Subcutaneous abdominal adipose tissue (tissue), 5 donors: Measurements from ENCODE around the gene ARHGEF6.

ENCODE experiments used
- H3K27ac ChIP-seq: one replicate; pipeline ENCODE4 v1.7.0; 2013; ENCODE audit warnings: low read depth, mild to moderate bottlenecking, inconsistent platforms, low read length, moderate library complexity
- H3K27me3 ChIP-seq, 5 donors: one replicate each; pipeline ENCODE4 v1.7.0; 2013; ENCODE audit warnings: low read length in 5 of 5, inconsistent platforms in 1 of 5; ENCODE audit not compliant: control insufficient read depth in 5 of 5, insufficient read depth in 4 of 5
- H3K36me3 ChIP-seq, 5 donors: one replicate each; pipeline ENCODE4 v1.7.0; 2013; ENCODE audit warnings: low read length in 5 of 5; ENCODE audit not compliant: control insufficient read depth in 5 of 5, insufficient read depth in 5 of 5
- H3K4me1 ChIP-seq, 5 donors: one replicate each; pipeline ENCODE4 v1.7.0; 2013; ENCODE audit warnings: low read length in 5 of 5, mild to moderate bottlenecking in 3 of 5, moderate library complexity in 1 of 5; ENCODE audit not compliant: control insufficient read depth in 5 of 5, insufficient read depth in 5 of 5
- H3K4me3 ChIP-seq, 5 donors: one replicate each; pipeline ENCODE4 v1.7.0; 2013; ENCODE audit warnings: low read length in 5 of 5, low read depth in 1 of 5
- H3K9ac ChIP-seq, 5 donors: one replicate each; pipeline ENCODE4 v1.7.0; 2013; ENCODE audit warnings: low read length in 5 of 5, mild to moderate bottlenecking in 4 of 5, moderate library complexity in 3 of 5
- H3K9me3 ChIP-seq, 5 donors: one replicate each; pipeline ENCODE4 v1.7.0; 2013; ENCODE audit warnings: low read length in 5 of 5; ENCODE audit not compliant: control insufficient read depth in 5 of 5
- donor health status: healthy.
- donor health status: healthy.
- donor health status: healthy.
- donor health status: healthy.
- donor health status: healthy.

ARHGEF6 gene

GRCh38 chrX:136767104-136767941 lies 13.4 kb downstream of the ARHGEF6 start:
- peaks cover 0 to 2% (median 0%) of the 10 kb centered on the region in 5 donors for H3K9me3 ChIP-seq
- peaks cover 3 to 33% (median 21%) of the 10 kb centered on the region in 5 donors for H3K4me1 ChIP-seq
- H3K9ac ChIP-seq, result peak overlapping the region in 4 of 5 donors; percentile 59 to 73 (median 68)
- H3K36me3 ChIP-seq, result peaks cover 0 to 2% (median 0%) of the 10 kb centered on the region in 5 donors
- H3K27me3 ChIP-seq, result peaks cover 0 to 5% (median 0%) of the 10 kb centered on the region in 5 donors
- peak overlapping the region; percentile 83 for H3K27ac ChIP-seq
- peak overlapping the region in 4 of 5 donors; percentile 63 to 70 (median 68) for H3K4me3 ChIP-seq

GRCh38 chrX:136766785-136767103 lies 14.0 kb downstream of the ARHGEF6 start:
- Histone ChIP-seq H3K4me3 (peak overlapping the region; percentile 63 to 71 (median 70)), H3K9ac (peak overlapping the region in 4 of 5 donors; percentile 40 to 73 (median 68)), H3K9me3 (peaks cover 0 to 2% (median 0%) of the 10 kb centered on the region in 5 donors), H3K36me3 (peaks cover 0 to 2% (median 0%) of the 10 kb centered on the region in 5 donors), H3K27me3 (peaks cover 0 to 5% (median 0%) of the 10 kb centered on the region in 5 donors), H3K27ac (peak overlapping the region; percentile 83), H3K4me1 (peaks cover 3 to 33% (median 21%) of the 10 kb centered on the region in 5 donors)

- H3K4me3 ChIP-seq, result peak overlapping the region in 3 of 5 donors; percentile 38 to 70 (median 51)
These were observed 14.8 kb downstream of the ARHGEF6 start for GRCh38 chrX:136765821-136766356.

GRCh38 chrX:136764206-136764605 lies 16.5 kb downstream of the ARHGEF6 start:
- Histone ChIP-seq H3K4me1 (peaks cover 3 to 33% (median 27%) of the 10 kb centered on the region in 5 donors), H3K27me3 (peaks cover 0 to 5% (median 0%) of the 10 kb centered on the region in 5 donors), H3K36me3 (peaks cover 0 to 2% (median 0%) of the 10 kb centered on the region in 5 donors), H3K9ac (no peak overlapping the region), H3K9me3 (peaks cover 0 to 2% (median 0%) of the 10 kb centered on the region in 5 donors), H3K4me3 (no peak overlapping the region), H3K27ac (no peak overlapping the region)

More at GRCh38 chrX:136765821-136766356, 14.8 kb downstream of the ARHGEF6 start:
- peak overlapping the region in 3 of 5 donors; percentile 4 to 40 (median 14) for H3K9ac ChIP-seq
- peak overlapping the region; percentile 83 for H3K27ac ChIP-seq
- peaks cover 3 to 33% (median 21%) of the 10 kb centered on the region in 5 donors for H3K4me1 ChIP-seq
- peaks cover 0 to 2% (median 0%) of the 10 kb centered on the region in 5 donors for H3K36me3 ChIP-seq
- peaks cover 0 to 2% (median 0%) of the 10 kb centered on the region in 5 donors for H3K9me3 ChIP-seq
- peaks cover 0 to 5% (median 0%) of the 10 kb centered on the region in 5 donors for H3K27me3 ChIP-seq

GRCh38 chrX:136762820-136763452 lies 17.8 kb downstream of the ARHGEF6 start:
- Histone ChIP-seq H3K27ac (no peak overlapping the region), H3K36me3 (peaks cover 0 to 3% (median 0%) of the 10 kb centered on the region in 5 donors), H3K9ac (no peak overlapping the region), H3K4me3 (no peak overlapping the region), H3K27me3 (peaks cover 0 to 2% (median 0%) of the 10 kb centered on the region in 5 donors), H3K9me3 (peaks cover 0 to 2% (median 0%) of the 10 kb centered on the region in 5 donors), H3K4me1 (peaks cover 0 to 21% (median 19%) of the 10 kb centered on the region in 5 donors)

- Histone ChIP-seq H3K4me1 (peaks cover 0 to 18% (median 14%) of the 10 kb centered on the region in 5 donors), H3K4me3 (no peak overlapping the region)
These were observed 19.3 kb downstream of the ARHGEF6 start for GRCh38 chrX:136761421-136761820.

GRCh38 chrX:136759968-136760367 lies 20.8 kb downstream of the ARHGEF6 start:
- H3K27ac ChIP-seq, result no peak overlapping the region
- H3K4me1 ChIP-seq, result peaks cover 0 to 8% (median 4%) of the 10 kb centered on the region in 5 donors
- no peak overlapping the region for H3K4me3 ChIP-seq
- no peak overlapping the region for H3K9ac ChIP-seq
- H3K36me3 ChIP-seq, result peaks cover 0 to 3% (median 0%) of the 10 kb centered on the region in 5 donors
- H3K27me3 ChIP-seq, result peaks cover 0 to 3% (median 0%) of the 10 kb centered on the region in 5 donors
- H3K9me3 ChIP-seq, result peaks cover 0 to 2% (median 0%) of the 10 kb centered on the region in 5 donors

More at GRCh38 chrX:136761421-136761820, 19.3 kb downstream of the ARHGEF6 start:
- H3K36me3 ChIP-seq, result peaks cover 0 to 3% (median 0%) of the 10 kb centered on the region in 5 donors
- peaks cover 0 to 2% (median 0%) of the 10 kb centered on the region in 5 donors for H3K9me3 ChIP-seq
- no peak overlapping the region for H3K9ac ChIP-seq
- H3K27ac ChIP-seq, result no peak overlapping the region
- H3K27me3 ChIP-seq, result peaks cover 0 to 3% (median 0%) of the 10 kb centered on the region in 5 donors

- Histone ChIP-seq H3K9me3 (no peaks in the 10 kb centered on the region), H3K9ac (no peak overlapping the region), H3K27ac (peak overlapping the region; percentile 27), H3K27me3 (peaks cover 0 to 3% (median 0%) of the 10 kb centered on the region in 5 donors), H3K4me3 (no peak overlapping the region), H3K4me1 (peaks cover 0 to 12% (median 8%) of the 10 kb centered on the region in 5 donors), H3K36me3 (peaks cover 0 to 3% (median 0%) of the 10 kb centered on the region in 5 donors)
These were observed 25.3 kb downstream of the ARHGEF6 start for GRCh38 chrX:136755411-136755810.

- Histone ChIP-seq H3K27me3 (peaks cover 0 to 3% (median 0%) of the 10 kb centered on the region in 5 donors), H3K9me3 (no peaks in the 10 kb centered on the region), H3K36me3 (peaks cover 0 to 3% (median 0%) of the 10 kb centered on the region in 5 donors), H3K27ac (peak overlapping the region; percentile 27), H3K4me1 (peaks cover 0 to 9% (median 7%) of the 10 kb centered on the region in 5 donors), H3K4me3 (no peak overlapping the region), H3K9ac (no peak overlapping the region)
These were observed 26.1 kb downstream of the ARHGEF6 start for GRCh38 chrX:136754651-136755050.
